Large intestine (tissue), 3 donors: Measurements from ENCODE around the gene YY1AP1. TPM values are rescaled to one million over a fixed set of nuclear protein-coding genes. Genes with fewer than 3 reads are reported as not detected.
A peak's percentile ranks its signal among the peaks of the same experiment; 100 is the strongest.
"Not testable (repeated sequence)": the region's sequence is repeated elsewhere in the genome, so short reads cannot be mapped to it uniquely, and the experiment has no call there.

Experiments used
- DNase-seq, 2 donors: peaks; one replicate each; pipeline versions ENCODE4 v3.0.0 to v3.0.0-alpha.2; 2013
- H3K27ac ChIP-seq: one replicate; pipeline ENCODE4 v1.5.1; 2013; ENCODE audit warnings: low read length
- H3K27me3 ChIP-seq: 2 replicates; pipeline ENCODE4 v1.6.1; 2013; ENCODE audit warnings: low read length; ENCODE audit not compliant: control insufficient read depth, insufficient read depth
- H3K36me3 ChIP-seq: 2 replicates; pipeline ENCODE4 v1.6.1; 2013; ENCODE audit warnings: low read length; ENCODE audit not compliant: control insufficient read depth, insufficient read depth
- H3K4me1 ChIP-seq: one replicate; pipeline ENCODE4 v1.6.1; 2013; ENCODE audit warnings: low read length; ENCODE audit not compliant: control insufficient read depth, insufficient read depth
- H3K4me3 ChIP-seq: one replicate; pipeline ENCODE4 v1.5.1; 2013; ENCODE audit warnings: low read length
- H3K9me3 ChIP-seq: one replicate; pipeline ENCODE4 v1.6.1; 2013; ENCODE audit warnings: mild to moderate bottlenecking, low read depth, low read length, moderate library complexity; ENCODE audit not compliant: control insufficient read depth
- WGBS: methylation state at CpG from one replicate; pipeline ENCODE4 v1.1.5; 2013; ENCODE audit warnings: low lambda C conversion rate; ENCODE audit not compliant: insufficient coverage; 5-methylcytosine and 5-hydroxymethylcytosine counted together
- polyA plus RNA-seq: library from polyadenylated mRNA; unstranded; fragments of 120-200 nt; gene quantifications from one replicate; pipeline ENCODE4 v1.2.1, GENCODE V29; 2013

The YY1AP1 gene
- polyA plus RNA-seq, 1 donor = 57.1 TPM

GRCh38 chr1:155697046-155697445 lies 8.5 kb upstream of the YY1AP1 start:
- Histone ChIP-seq H3K27ac (no peak overlapping the region), H3K4me3 (no peak overlapping the region), H3K4me1 (no peaks in the 10 kb centered on the region), H3K9me3 (peaks cover 7% of the 10 kb centered on the region), H3K36me3 (no peaks in the 10 kb centered on the region), H3K27me3 (no peaks in the 10 kb centered on the region)
- DNase-seq = no peak
- no CpG with 5 or more reads among the region's 10 CpGs for WGBS

DNA sequence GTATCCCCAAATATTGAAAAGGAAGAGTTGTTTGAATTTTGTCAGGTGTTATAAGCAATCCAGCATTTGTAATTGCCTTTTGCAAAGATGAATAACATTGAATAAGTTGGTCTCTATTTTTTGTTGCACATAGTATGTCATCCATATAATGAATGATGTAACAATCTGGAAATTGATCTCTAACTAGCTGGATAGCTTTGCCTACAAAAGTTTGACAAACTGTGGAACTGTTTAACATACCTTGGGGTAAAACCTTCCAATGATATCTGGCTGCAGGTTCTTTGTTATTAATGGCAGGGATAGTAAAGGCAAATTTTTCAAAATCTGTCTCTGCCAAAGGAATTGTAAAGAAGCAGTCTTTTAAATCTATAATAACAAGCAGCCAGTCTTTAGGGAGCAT lies 8.0 kb upstream of the YY1AP1 start:
- Histone ChIP-seq H3K4me3 (no peak overlapping the region), H3K36me3 (peaks cover 2% of the 10 kb centered on the region), H3K27ac (no peak overlapping the region), H3K9me3 (peaks cover 7% of the 10 kb centered on the region), H3K4me1 (no peaks in the 10 kb centered on the region), H3K27me3 (no peaks in the 10 kb centered on the region)
- no peak for DNase-seq

DNA sequence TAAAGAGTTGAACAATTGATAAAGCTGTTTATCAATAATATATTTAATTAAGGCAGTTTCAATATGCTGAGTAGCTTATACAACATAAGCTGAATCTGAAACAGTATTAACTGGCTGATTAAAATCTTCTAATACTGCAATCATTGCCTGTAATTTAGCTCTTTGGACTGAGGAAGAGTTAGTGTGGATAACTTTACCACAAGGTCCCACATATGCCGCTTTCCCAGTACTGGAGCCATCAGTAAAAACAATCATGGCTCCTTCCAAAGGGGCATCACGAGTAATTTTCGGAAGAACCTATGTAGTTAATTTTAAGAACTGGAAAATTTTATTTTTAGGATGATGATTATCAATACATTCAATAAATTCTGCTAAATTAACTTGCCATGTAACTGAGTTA lies 7.0 kb upstream of the YY1AP1 start:
- DNase-seq = no peak
- no peaks in the 10 kb centered on the region for H3K4me1 ChIP-seq
- H3K4me3 ChIP-seq = no peak overlapping the region
- 100% methylated on average over 3 of the region's 3 CpGs for WGBS
- H3K36me3 ChIP-seq = peaks cover 2% of the 10 kb centered on the region
- no peak overlapping the region for H3K27ac ChIP-seq
- no peaks in the 10 kb centered on the region for H3K27me3 ChIP-seq
- H3K9me3 ChIP-seq = peaks cover 7% of the 10 kb centered on the region

- Histone ChIP-seq H3K9me3 (peaks cover 7% of the 10 kb centered on the region), H3K27me3 (no peaks in the 10 kb centered on the region), H3K27ac (no peak overlapping the region), H3K36me3 (peaks cover 2% of the 10 kb centered on the region), H3K4me3 (no peak overlapping the region), H3K4me1 (peaks cover 3% of the 10 kb centered on the region)
- WGBS = no CpG with 5 or more reads among the region's 4 CpGs
- DNase-seq = no peak
Measured at GRCh38 chr1:155695072-155695471, 6.5 kb upstream of the YY1AP1 start.

DNA sequence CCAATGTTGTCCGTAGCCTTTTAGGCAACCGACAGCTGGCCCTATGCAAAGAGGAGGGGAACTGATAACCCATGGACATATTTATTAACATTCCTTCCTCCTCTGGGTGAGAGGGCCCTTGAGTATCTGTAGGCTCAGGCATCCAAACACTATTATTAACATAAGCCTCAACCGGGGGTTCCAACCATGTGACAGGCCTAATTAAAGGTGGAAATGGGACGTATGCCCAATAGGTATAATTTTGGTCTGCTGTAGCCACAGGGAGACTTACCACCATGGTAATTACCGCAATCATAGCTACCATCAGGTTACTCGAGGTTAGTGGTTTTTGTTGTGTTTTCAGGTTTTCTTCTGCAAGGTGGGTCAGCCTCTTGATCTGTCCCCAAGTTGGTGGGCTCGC lies 5.6 kb upstream of the YY1AP1 start:
- DNase-seq = no peak
- peaks cover 7% of the 10 kb centered on the region for H3K4me1 ChIP-seq
- H3K9me3 ChIP-seq = peaks cover 7% of the 10 kb centered on the region
- no peak overlapping the region for H3K4me3 ChIP-seq
- peaks cover 2% of the 10 kb centered on the region for H3K36me3 ChIP-seq
- H3K27me3 ChIP-seq = no peaks in the 10 kb centered on the region
- WGBS = no CpG with 5 or more reads among the region's 7 CpGs
- no peak overlapping the region for H3K27ac ChIP-seq

DNA sequence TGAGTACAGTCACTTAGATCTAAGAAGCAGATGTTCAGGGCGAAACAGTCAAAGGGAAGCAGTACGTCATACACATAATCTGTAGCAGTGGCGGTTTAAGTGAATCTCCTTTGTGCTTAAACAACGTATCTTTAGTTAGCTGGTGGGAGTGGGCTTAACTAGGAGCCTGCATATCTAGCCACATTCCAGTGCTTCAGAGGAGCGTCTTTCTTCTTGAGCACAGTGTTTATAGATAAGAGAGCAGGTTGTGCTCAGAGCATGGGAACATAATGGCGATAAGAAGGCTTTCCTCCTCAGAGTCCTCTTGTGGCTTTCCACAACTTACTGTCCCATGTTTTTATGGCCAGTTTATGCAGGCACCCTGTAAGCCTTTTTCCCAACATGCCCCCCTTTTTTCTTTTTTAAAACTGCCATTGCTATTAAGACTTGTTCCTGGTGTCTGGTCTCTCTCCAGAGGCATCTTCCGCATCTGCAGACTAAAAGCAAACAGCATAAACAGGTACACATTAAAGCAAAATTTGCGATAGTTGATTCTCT lies 3.5 kb upstream of the YY1AP1 start:
- DNase-seq = no peak
- Histone ChIP-seq H3K36me3 (peaks cover 2% of the 10 kb centered on the region), H3K4me3 (no peak overlapping the region), H3K4me1 (peaks cover 7% of the 10 kb centered on the region), H3K27me3 (no peaks in the 10 kb centered on the region), H3K27ac (no peak overlapping the region), H3K9me3 (peaks cover 3% of the 10 kb centered on the region)
- WGBS = 86% methylated on average over 1 of the region's 8 CpGs

GRCh38 chr1:155689081-155689607 lies 570 bp upstream of the YY1AP1 start, which contains the start of gene DAP3:
Gene DAP3, plus strand, starts transcription at chr1:155689091. Its CDS starts 20,689 bp downstream, at chr1:155709780.
- H3K4me1 ChIP-seq = not testable (repeated sequence)
- H3K4me3 ChIP-seq = peak within 1 kb of the TSS; percentile 100
- WGBS = no CpG with 5 or more reads among the region's 28 CpGs

GRCh38 chr1:155687705-155688323 lies 760 bp downstream of the YY1AP1 start:
- WGBS = no CpG with 5 or more reads among the region's 35 CpGs
- H3K4me3 ChIP-seq = peak overlapping the region; percentile 100
- not testable (repeated sequence) for H3K36me3 ChIP-seq, H3K9me3 ChIP-seq, DNase-seq, H3K4me1 ChIP-seq, H3K27me3 ChIP-seq
- H3K27ac ChIP-seq = peak overlapping the region; percentile 94

More at GRCh38 chr1:155689081-155689607, 570 bp upstream of the YY1AP1 start, which contains the start of gene DAP3:
- not testable (repeated sequence) for H3K27me3 ChIP-seq, H3K36me3 ChIP-seq, DNase-seq, H3K9me3 ChIP-seq
- H3K27ac ChIP-seq = peak within 1 kb of the TSS; percentile 94

DNA sequence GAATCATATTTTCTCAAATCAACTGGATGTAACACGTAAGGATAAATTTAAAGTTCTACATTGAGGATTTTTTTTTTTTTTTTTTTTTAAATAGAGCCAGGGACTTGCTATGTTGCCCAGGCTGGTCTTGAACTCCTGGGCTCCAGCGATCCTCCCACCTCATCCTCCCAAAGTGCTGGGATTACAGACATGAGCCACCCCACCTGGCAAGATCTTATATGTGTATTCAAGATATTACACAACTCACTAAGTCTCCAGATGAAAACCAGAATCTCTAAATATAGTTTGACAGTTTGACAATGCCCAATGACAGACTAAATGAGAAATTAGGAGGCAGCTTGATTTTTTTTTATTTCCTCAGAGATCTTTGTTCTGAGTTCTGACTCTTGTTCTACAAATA lies 6.8 kb downstream of the YY1AP1 start:
- WGBS = 80% methylated on average over 1 of the region's 2 CpGs
- H3K9me3 ChIP-seq = no peaks in the 10 kb centered on the region
- DNase-seq = no peak
- no peak overlapping the region for H3K27ac ChIP-seq
- peaks cover 36% of the 10 kb centered on the region for H3K36me3 ChIP-seq
- no peak overlapping the region for H3K4me3 ChIP-seq
- H3K27me3 ChIP-seq = no peaks in the 10 kb centered on the region
- H3K4me1 ChIP-seq = no peaks in the 10 kb centered on the region

DNA sequence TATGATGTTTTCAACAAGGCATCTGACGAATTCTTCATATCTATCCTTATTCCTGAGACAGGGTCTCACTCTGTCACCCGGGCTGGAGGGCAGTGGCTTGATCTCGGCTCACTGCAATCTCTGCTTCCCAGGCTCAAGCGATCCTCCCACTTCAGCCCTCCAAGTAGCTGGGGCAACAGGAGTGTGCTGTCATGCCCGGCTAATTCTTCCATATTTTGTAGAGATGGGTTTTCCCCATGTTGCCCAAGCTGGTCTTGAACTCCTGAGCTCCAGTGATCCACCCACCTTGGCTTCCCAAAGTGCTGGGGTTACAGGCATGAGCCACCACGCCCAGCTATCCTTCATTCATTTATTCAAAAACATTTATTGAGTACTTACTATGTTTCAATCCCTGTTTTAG lies 8.0 kb downstream of the YY1AP1 start:
- Histone ChIP-seq H3K4me1 (no peaks in the 10 kb centered on the region), H3K9me3 (no peaks in the 10 kb centered on the region), H3K4me3 (no peak overlapping the region), H3K27me3 (no peaks in the 10 kb centered on the region), H3K36me3 (peaks cover 45% of the 10 kb centered on the region), H3K27ac (no peak overlapping the region)
- no peak for DNase-seq
- WGBS = 94% methylated on average over 2 of the region's 6 CpGs

- WGBS = no CpG with 5 or more reads among the region's 1 CpG
Measured at GRCh38 chr1:155678992-155679391, 9.6 kb downstream of the YY1AP1 start.

More at GRCh38 chr1:155678992-155679391, 9.6 kb downstream of the YY1AP1 start:
- not testable (repeated sequence) for H3K9me3 ChIP-seq, DNase-seq, H3K27me3 ChIP-seq, H3K27ac ChIP-seq, H3K4me3 ChIP-seq, H3K4me1 ChIP-seq
- peaks cover 56% of the 10 kb centered on the region for H3K36me3 ChIP-seq
